HepG2 (cell line): ENCODE data around the gene DIS3L2.

Experiments
- KAT8 ChIP-seq: IDR thresholded peaks from 2 replicates; pipeline ENCODE4 v1.6.1; 2016; ENCODE audit warnings: missing genetic modification reagents, missing compliant biosample characterization
- MAX ChIP-seq: IDR thresholded peaks from 2 replicates; pipeline ENCODE4 v1.6.1; 2012; ENCODE audit warnings: inconsistent platforms
- NFE2 ChIP-seq: sonication (generic); formaldehyde crosslinking; IDR thresholded peaks from 2 replicates; pipeline ENCODE4 v1.4.0; 2020; ENCODE audit warnings: missing genetic modification reagents
- ZNF362 ChIP-seq: sonication (generic); formaldehyde crosslinking; IDR thresholded peaks from 2 replicates; pipeline ENCODE4 v1.4.0; 2020; ENCODE audit warnings: missing genetic modification reagents, mild to moderate bottlenecking, borderline replicate concordance
- ZSCAN5A ChIP-seq: sonication (generic); formaldehyde crosslinking; IDR thresholded peaks from 2 replicates; pipeline ENCODE4 v1.8.0; 2022; ENCODE audit warnings: mild to moderate bottlenecking, missing genetic modification reagents, borderline replicate concordance

- TF ChIP-seq NFE2 (CRISPR knock-in tag) (no peak), KAT8 (no peak), ZNF362 (CRISPR knock-in tag) (no peak), MAX (no peak), ZSCAN5A (CRISPR knock-in tag) (no peak)
Observed at GRCh38 chr2:232330068-232330999, 368.8 kb downstream of the DIS3L2 start.
